Bone marrow (tissue), 2 donors: ENCODE results near the gene SLC4A1.
A peak's percentile ranks its signal among the peaks of the same experiment; 100 is the strongest.

ENCODE experiments used
- DNase-seq, 2 donors: peaks; one replicate each; lab custom pipeline; 2025; lab: John Stamatoyannopoulos, UW

Gene SLC4A1

GRCh38 chr17:44267818-44268490 lies at the start of gene SLC4A1:
SLC4A1 (minus strand) TSS chr17:44268135; CDS start chr17:44262866, 5,269 bp downstream.
- DNase-seq: no peak

GRCh38 chr17:44317545-44317944 lies 49.6 kb upstream of the SLC4A1 start:
- DNase-seq: no peak

- no peak for DNase-seq
These were observed 48.1 kb upstream of the SLC4A1 start for GRCh38 chr17:44315760-44316731.

GRCh38 chr17:44314869-44315661 lies 47.1 kb upstream of the SLC4A1 start:
- DNase-seq: no peak

- DNase-seq: no peak
These were observed 46.6 kb upstream of the SLC4A1 start for GRCh38 chr17:44314524-44314868.

- no peak for DNase-seq
These were observed 46.1 kb upstream of the SLC4A1 start for GRCh38 chr17:44314031-44314430.

- no peak for DNase-seq
These were observed 44.6 kb upstream of the SLC4A1 start for GRCh38 chr17:44312396-44313104.

GRCh38 chr17:44311562-44312181 lies 43.7 kb upstream of the SLC4A1 start:
- no peak for DNase-seq

GRCh38 chr17:44310609-44311376 lies 42.9 kb upstream of the SLC4A1 start:
- DNase-seq: no peak

GRCh38 chr17:44310188-44310587 lies 42.3 kb upstream of the SLC4A1 start:
- no peak for DNase-seq

- DNase-seq: no peak
These were observed 41.5 kb upstream of the SLC4A1 start for GRCh38 chr17:44309472-44309871.

- no peak for DNase-seq
These were observed 40.9 kb upstream of the SLC4A1 start for GRCh38 chr17:44308865-44309264.

GRCh38 chr17:44308320-44308818 lies 40.4 kb upstream of the SLC4A1 start, which contains the start of gene RUNDC3A:
RUNDC3A (plus strand) TSS chr17:44308601; CDS start chr17:44308833, 232 bp downstream.
- DNase-seq: peak; percentile 28 to 29

- no peak for DNase-seq
These were observed 39.7 kb upstream of the SLC4A1 start for GRCh38 chr17:44307387-44308186.

- DNase-seq: no peak
These were observed 36.7 kb upstream of the SLC4A1 start for GRCh38 chr17:44304651-44305050.

GRCh38 chr17:44297975-44298374 lies 30.0 kb upstream of the SLC4A1 start:
- no peak for DNase-seq

- DNase-seq: no peak
These were observed 25.7 kb upstream of the SLC4A1 start for GRCh38 chr17:44293509-44294226.

- no peak for DNase-seq
These were observed 19.7 kb upstream of the SLC4A1 start for GRCh38 chr17:44287651-44288050.

- no peak for DNase-seq
These were observed 16.1 kb upstream of the SLC4A1 start for GRCh38 chr17:44284024-44284400.
